Endothelial cell of umbilical vein (primary cell): ENCODE results near the gene FARP2. TPM values are rescaled to one million over a fixed set of nuclear protein-coding genes. Genes with fewer than 3 reads are reported as not detected.

Experiments used
- BruUV-seq: library from RNA; stranded (reverse); fragments of 400-500 nt; replicated peaks from 2 replicates; lab custom pipeline; 2021; lab: Mats Ljungman, UMichigan
- CTCF ChIA-PET: fragments of 300-600, 350-600 bp; sonication (Branson Sonifier 250); formaldehyde crosslinking; loops from one replicate; lab custom pipeline; 2021; ENCODE audit warnings: antibody characterized with exemption, inconsistent platforms; lab: Charles Lee
- POLR2A ChIA-PET: fragments of 300-600, 350-600 bp; sonication (Branson Sonifier 250); formaldehyde crosslinking; loops from one replicate; lab custom pipeline; 2021; ENCODE audit warnings: antibody characterized with exemption, inconsistent platforms; lab: Charles Lee
- DNase-seq: peaks from one replicate; pipeline ENCODE4 v3.0.0-alpha.2; 2011; ENCODE audit warnings: low read depth, low spot score
- FAIRE-seq: peaks from 2 replicates; lab custom pipeline; 2011; peaks lifted over from hg19 to GRCh38; lab: Jason Lieb, UNC
- H2AFZ ChIP-seq: 2 replicates; pipeline ENCODE4 v1.6.0; 2012; ENCODE audit warnings: low read depth, low read length, control low read depth, inconsistent platforms
- H3K27ac ChIP-seq: 2 replicates; pipeline ENCODE4 v1.5.1; 2011; ENCODE audit warnings: low read depth, mild to moderate bottlenecking, control low read depth, low read length, moderate library complexity; ENCODE audit not compliant: insufficient read depth
- H3K27me3 ChIP-seq, 2 experiments: 2 replicates each; pipeline versions ENCODE4 v1.6.0 to v1.6.1; 2011; ENCODE audit warnings: low read length in 2 of 2, mixed read lengths in 1 of 2; ENCODE audit not compliant: control insufficient read depth in 2 of 2, insufficient read depth in 2 of 2
- H3K36me3 ChIP-seq, 2 experiments: 2 replicates in 1 of 2; 3 replicates in 1 of 2; pipeline ENCODE4 v1.5.1; 2011; ENCODE audit warnings: low read length in 2 of 2, mild to moderate bottlenecking in 1 of 2, moderate library complexity in 1 of 2; ENCODE audit not compliant: control insufficient read depth in 2 of 2, insufficient read depth in 2 of 2; ENCODE audit errors: extremely low read depth in 1 of 2
- H3K4me1 ChIP-seq: 3 replicates; pipeline ENCODE4 v1.5.1; 2011; ENCODE audit warnings: mild to moderate bottlenecking, low read length; ENCODE audit not compliant: control insufficient read depth, insufficient read depth; ENCODE audit errors: extremely low read depth
- H3K4me2 ChIP-seq: 2 replicates; pipeline ENCODE4 v1.6.1; 2011; ENCODE audit warnings: low read length, control low read depth, mixed read lengths; ENCODE audit not compliant: insufficient read depth
- H3K4me3 ChIP-seq, 3 experiments: fragments of 200-600 bp in 1 of 3; sonication (generic), shearing (Covaris generic) in 1 of 3; replicated peaks in 1 of 3; 2 replicates each; pipeline ENCODE4 v1.5.1; 2011 to 2016; ENCODE audit warnings: control low read depth in 3 of 3, low read length in 3 of 3, mild to moderate bottlenecking in 2 of 3, inconsistent platforms in 1 of 3, low read depth in 1 of 3, moderate library complexity in 1 of 3; ENCODE audit not compliant: insufficient read depth in 1 of 3
- H3K79me2 ChIP-seq: 2 replicates; pipeline ENCODE4 v1.6.0; 2012; ENCODE audit warnings: low read length, inconsistent platforms; ENCODE audit not compliant: control insufficient read depth, insufficient read depth
- H3K9ac ChIP-seq: replicated peaks from 2 replicates; pipeline ENCODE3; 2011; ENCODE audit warnings: low read length, control low read depth; ENCODE audit not compliant: insufficient read depth; ENCODE audit errors: extremely low read depth
- H3K9me1 ChIP-seq: replicated peaks from 3 replicates; pipeline ENCODE4 v1.6.0; 2011; ENCODE audit warnings: mild to moderate bottlenecking, low read length; ENCODE audit not compliant: control insufficient read depth, insufficient read depth; ENCODE audit errors: extremely low read depth
- H3K9me3 ChIP-seq: replicated peaks from 2 replicates; pipeline ENCODE4 v1.5.1; 2012; ENCODE audit warnings: low read length, inconsistent platforms; ENCODE audit not compliant: control insufficient read depth, insufficient read depth
- H4K20me1 ChIP-seq: replicated peaks from 2 replicates; pipeline ENCODE3; 2011; ENCODE audit warnings: mild to moderate bottlenecking, low read length; ENCODE audit not compliant: control insufficient read depth, insufficient read depth; ENCODE audit errors: extremely low read depth
- EZH2 ChIP-seq: IDR thresholded peaks from 2 replicates; pipeline ENCODE4 v1.6.1; 2012; ENCODE audit warnings: borderline replicate concordance, low read depth, mild to moderate bottlenecking, moderate library complexity, low read length, inconsistent platforms; ENCODE audit not compliant: severe bottlenecking
- FOS ChIP-seq: IDR thresholded peaks from 2 replicates; pipeline ENCODE4 v1.6.1; 2011; ENCODE audit warnings: mild to moderate bottlenecking, low read length, moderate library complexity, borderline replicate concordance; ENCODE audit not compliant: insufficient read depth
- GATA2 ChIP-seq: IDR thresholded peaks from 2 replicates; pipeline ENCODE4 v1.7.0; 2011; ENCODE audit warnings: low read depth, mild to moderate bottlenecking, moderate library complexity, mixed read lengths, low read length; ENCODE audit not compliant: insufficient read length, insufficient read depth
- JUN ChIP-seq: IDR thresholded peaks from 2 replicates; pipeline ENCODE4 v1.6.1; 2011; ENCODE audit warnings: borderline replicate concordance, low read depth; ENCODE audit not compliant: insufficient read length, insufficient read depth
- MAX ChIP-seq: IDR thresholded peaks from 2 replicates; pipeline ENCODE4 v1.6.1; 2011; ENCODE audit not compliant: insufficient read depth, insufficient read length
- MYC ChIP-seq: IDR thresholded peaks from one replicate; pipeline ENCODE4 v1.6.1; 2011; ENCODE audit warnings: mild to moderate bottlenecking, low read depth, low read length
- POLR2A ChIP-seq: IDR thresholded peaks from 2 replicates; pipeline ENCODE4 v1.6.1; 2012; ENCODE audit warnings: low read depth, mild to moderate bottlenecking, control low read depth, low read length
- POLR2AphosphoS5 ChIP-seq: IDR thresholded peaks from 2 replicates; pipeline ENCODE4 v1.6.1; 2012; ENCODE audit warnings: low read depth, mild to moderate bottlenecking, control low read depth, low read length, moderate library complexity; ENCODE audit not compliant: insufficient read depth
- dilution Hi-C: fragments of 300-500 bp; cut with MboI; formaldehyde crosslinking; loops from one replicate; pipeline ENCODE4 v1.15.0; 2019; ENCODE audit warnings: low sequenced_read_pairs; ENCODE audit not compliant: extremely low pct_ligation_motif_present
- intact Hi-C: fragments of 100-400 bp; cut with micrococcal nuclease; formaldehyde crosslinking; loops from one replicate; pipeline ENCODE4 v1.10.0; 2022
- polyA plus RNA-seq, 4 experiments: library from polyadenylated mRNA; depleted of rRNA in 3 of 4; stranded (reverse) in 3 of 4; unstranded in 1 of 4; fragments of >200 nt; gene quantifications; 2 replicates each; pipeline versions ENCODE4 v1.2.1 to v1.2.3, GENCODE V29; 2011 to 2012; ENCODE audit warnings: missing spikeins in 1 of 4
- total RNA-seq: library from RNA; stranded (reverse); gene quantifications from 2 replicates; pipeline ENCODE4 v1.2.3, GENCODE V29; 2021
- TF ChIP-seq, protein P1 (sequence below), 2 donors: IDR thresholded peaks; 1 replicate in 1 of 2; 2 replicates in 1 of 2; pipeline ENCODE4 v1.5.1; 2011; ENCODE audit warnings: low read length in 2 of 2, mild to moderate bottlenecking in 2 of 2, moderate library complexity in 2 of 2, control low read depth in 1 of 2, inconsistent platforms in 1 of 2, low read depth in 1 of 2; ENCODE audit not compliant: insufficient read depth in 1 of 2; ENCODE audit errors: extremely low read depth in 1 of 2

FARP2 gene
- total and polyA plus RNA-seq, 2 donors (not counting 3 experiments of a cell fraction or from before 2014, with no cell fraction given), result 15.3 to 45.3 TPM

DNA sequence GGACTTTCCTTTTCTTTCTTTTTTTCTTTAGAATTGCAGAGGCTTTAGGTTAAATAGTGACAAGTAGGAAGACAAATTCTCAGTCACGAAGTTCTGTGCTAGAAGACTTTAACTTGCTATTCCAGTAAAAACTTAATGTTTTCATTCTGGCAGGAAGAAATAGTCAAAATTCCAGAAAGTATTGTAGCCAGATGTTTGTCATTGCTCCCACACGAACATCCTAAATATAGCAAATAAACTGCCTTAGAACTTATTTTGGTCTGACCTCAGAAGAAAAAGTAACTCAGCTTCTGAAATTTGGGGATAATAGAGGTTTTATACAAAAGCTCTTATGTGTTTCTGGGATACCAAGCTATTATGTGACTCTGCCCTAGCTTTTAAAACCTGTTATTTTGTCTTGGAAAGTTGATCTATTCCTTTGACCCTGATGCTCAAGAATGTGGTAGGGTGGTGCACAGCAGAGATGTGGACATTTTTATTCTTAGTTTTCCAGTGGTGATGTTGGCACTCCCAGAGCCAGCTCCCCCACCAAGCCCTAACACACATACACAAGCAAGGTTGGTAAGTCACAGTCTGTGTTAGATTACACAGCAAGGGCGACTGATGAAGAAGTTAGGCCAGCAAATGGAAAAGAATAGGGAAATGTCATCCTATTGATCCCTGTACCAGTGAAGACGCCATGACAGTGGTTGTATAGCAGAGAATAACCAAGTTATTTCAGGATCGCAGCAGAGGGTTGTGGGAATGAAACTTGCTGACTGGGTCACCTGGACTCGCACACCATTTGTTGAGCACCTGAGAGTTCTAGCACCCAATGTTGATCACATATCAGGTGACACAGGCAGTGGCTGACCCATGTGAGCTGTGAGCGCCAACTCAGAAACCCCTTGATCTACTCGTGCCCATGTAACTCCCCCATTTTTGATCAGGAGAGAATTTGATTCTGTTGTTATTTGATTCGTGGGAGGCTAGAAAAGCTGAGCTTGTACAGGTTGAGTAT, 23.7 kb downstream of the FARP2 start:
- dilution Hi-C loops (no loop called here), intact Hi-C loops (loop anchor here (5.0 kb wide), 1 partner anchor 78 kb away; no protein-coding TSS in a partner anchor)
- Histone ChIP-seq H3K4me2 (no peak overlapping the region), H2AFZ (no peak overlapping the region), H3K27ac (no peak overlapping the region), H3K36me3 (peaks cover 2 to 3% of the 10 kb centered on the region in 2 experiments), H3K9ac (no peak overlapping the region), H3K4me1 (peaks cover 9% of the 10 kb centered on the region), H3K4me3 (no peak overlapping the region), H3K27me3 (no peaks in the 10 kb centered on the region), H4K20me1 (no peaks in the 10 kb centered on the region), H3K9me3 (no peaks in the 10 kb centered on the region), H3K9me1 (no peaks in the 10 kb centered on the region), H3K79me2 (peaks cover 25% of the 10 kb centered on the region)
- DNase-seq, result no peak
- TF ChIP-seq POLR2AphosphoS5, result no peak
- TF ChIP-seq, protein P1, sequence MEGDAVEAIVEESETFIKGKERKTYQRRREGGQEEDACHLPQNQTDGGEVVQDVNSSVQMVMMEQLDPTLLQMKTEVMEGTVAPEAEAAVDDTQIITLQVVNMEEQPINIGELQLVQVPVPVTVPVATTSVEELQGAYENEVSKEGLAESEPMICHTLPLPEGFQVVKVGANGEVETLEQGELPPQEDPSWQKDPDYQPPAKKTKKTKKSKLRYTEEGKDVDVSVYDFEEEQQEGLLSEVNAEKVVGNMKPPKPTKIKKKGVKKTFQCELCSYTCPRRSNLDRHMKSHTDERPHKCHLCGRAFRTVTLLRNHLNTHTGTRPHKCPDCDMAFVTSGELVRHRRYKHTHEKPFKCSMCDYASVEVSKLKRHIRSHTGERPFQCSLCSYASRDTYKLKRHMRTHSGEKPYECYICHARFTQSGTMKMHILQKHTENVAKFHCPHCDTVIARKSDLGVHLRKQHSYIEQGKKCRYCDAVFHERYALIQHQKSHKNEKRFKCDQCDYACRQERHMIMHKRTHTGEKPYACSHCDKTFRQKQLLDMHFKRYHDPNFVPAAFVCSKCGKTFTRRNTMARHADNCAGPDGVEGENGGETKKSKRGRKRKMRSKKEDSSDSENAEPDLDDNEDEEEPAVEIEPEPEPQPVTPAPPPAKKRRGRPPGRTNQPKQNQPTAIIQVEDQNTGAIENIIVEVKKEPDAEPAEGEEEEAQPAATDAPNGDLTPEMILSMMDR (IDR thresholded peaks at IDR 0.05; ENCODE audit: extremely low read depth in 1 of 2, insufficient read depth in 1 of 2, low read depth in 1 of 2, low read length in 2 of 2), result no peak
- no peak for TF ChIP-seq JUN
- TF ChIP-seq MAX, result no peak
- no peak for TF ChIP-seq MYC
- TF ChIP-seq POLR2A, result no peak
- TF ChIP-seq FOS, result no peak
- no peak for TF ChIP-seq GATA2
- TF ChIP-seq EZH2, result no peak
- ChIA-PET POLR2A (no interaction called here), CTCF (interaction anchor here (0.7 to 2.3 kb wide), 4 partner anchors 10 to 280 kb away, joined by 3 to 7 read pairs (median 3); no protein-coding TSS in a partner anchor)
- FAIRE-seq, result no peak
- BruUV-seq, result no TSS peak
